Stimulated activated CD8-positive, alpha-beta memory T cell treated with anti-CD3 and anti-CD28 coated beads, Interleukin-2, amount 100 ng/mL, for 1 hour (primary cell): ENCODE results near the gene SEMA3G.

Source experiments
- DNase-seq, 2 donors: peaks; one replicate each; pipeline ENCODE4 v3.0.0-alpha.2; 2020; ENCODE audit warnings: low read depth in 2 of 2

Gene SEMA3G

GRCh38 chr3:52439426-52440248, 5.3 kb downstream of the SEMA3G start:
- DNase-seq, result no peak

GRCh38 chr3:52438579-52439425, 6.1 kb downstream of the SEMA3G start:
- no peak for DNase-seq

GRCh38 chr3:52438104-52438376, 6.9 kb downstream of the SEMA3G start:
- DNase-seq, result no peak

GRCh38 chr3:52437326-52438103, 7.4 kb downstream of the SEMA3G start:
- DNase-seq, result no peak

GRCh38 chr3:52436500-52437149, 8.3 kb downstream of the SEMA3G start:
- DNase-seq, result no peak

GRCh38 chr3:52435246-52436101, 9.4 kb downstream of the SEMA3G start:
- DNase-seq, result no peak

GRCh38 chr3:52434491-52435115, 10.3 kb downstream of the SEMA3G start:
- no peak for DNase-seq

- no peak for DNase-seq
These were observed 10.9 kb downstream of the SEMA3G start for GRCh38 chr3:52433996-52434479.

- no peak for DNase-seq
These were observed 11.4 kb downstream of the SEMA3G start for GRCh38 chr3:52433328-52433995.

GRCh38 chr3:52432691-52433141, 12.2 kb downstream of the SEMA3G start:
- DNase-seq, result no peak

- DNase-seq, result no peak
These were observed 12.7 kb downstream of the SEMA3G start for GRCh38 chr3:52432225-52432624.

GRCh38 chr3:52431459-52432223, 13.3 kb downstream of the SEMA3G start:
- no peak for DNase-seq

- no peak for DNase-seq
These were observed 14.5 kb downstream of the SEMA3G start for GRCh38 chr3:52430416-52430810.

- DNase-seq, result no peak
These were observed 15.0 kb downstream of the SEMA3G start for GRCh38 chr3:52429779-52430415.

GRCh38 chr3:52429031-52429430, 15.9 kb downstream of the SEMA3G start:
- no peak for DNase-seq

GRCh38 chr3:52428151-52429005, 16.5 kb downstream of the SEMA3G start:
- DNase-seq, result no peak

- DNase-seq, result no peak
These were observed 21.7 kb downstream of the SEMA3G start for GRCh38 chr3:52423173-52423572.
